ENCODE measurements around the gene SLC24A5.

GRCh38 chr15:48185529-48185928 is 64.7 kb downstream of the SLC24A5 start:
- TF ChIP-seq POLR2A (IDR thresholded peaks at IDR 0.05; ENCODE audit: low read length) (no peak), GATA1 (IDR thresholded peaks at IDR 0.05; ENCODE audit: low read depth, low read length) (no peak)

All from erythroblast (primary cell).